Smooth muscle cell of trachea (primary cell): ENCODE results near the gene ITPK1. TPM values are rescaled to one million over a fixed set of nuclear protein-coding genes. Genes with fewer than 3 reads are reported as not detected.

Source experiments
- total RNA-seq: library from RNA; depleted of rRNA; stranded (reverse); fragments of >200 nt; gene quantifications from 2 replicates; pipeline ENCODE4 v1.2.1, GENCODE V29; 2014

ITPK1 gene
- 9.3 and 11.7 TPM in 2 replicates for total RNA-seq

GRCh38 chr14:93115821-93116675 is at the start of gene ITPK1:
Gene ITPK1 (minus strand): TSS chr14:93115925. CDS start chr14:93115163, 762 bp downstream.

GRCh38 chr14:92922883-92923743 is 192.6 kb downstream of the ITPK1 start, which contains the start of gene CHGA:
Gene CHGA (plus strand): TSS chr14:92923150. CDS start chr14:92923360, 210 bp downstream.

Other genes with a start within 250 kb of the ITPK1 start
- gene CHGA, start 192.8 kb downstream of the ITPK1 start, total RNA-seq, result 0.15 TPM in 1 of 2 replicates, not detected in the other
- gene MOAP1, start 69.0 kb upstream of the ITPK1 start, total RNA-seq, result 10.9 and 12.4 TPM in 2 replicates
- 6.0 and 6.6 TPM in 2 replicates for gene LYSET, start 69.4 kb upstream of the ITPK1 start, total RNA-seq
- gene GON7, start 91.1 kb upstream of the ITPK1 start, total RNA-seq, result 6.3 and 14.7 TPM in 2 replicates
- 22.5 and 39.1 TPM in 2 replicates for gene UBR7, start 91.3 kb upstream of the ITPK1 start, total RNA-seq
- gene BTBD7, start 217.1 kb upstream of the ITPK1 start, total RNA-seq, result 22.2 and 26.5 TPM in 2 replicates
- not detected in 2 replicates for gene COX8C, start 231.3 kb upstream of the ITPK1 start, total RNA-seq